C1 segment of cervical spinal cord (tissue), 14 donors: ENCODE data around the gene NCOA5.
"Not testable (repeated sequence)": the region's sequence is repeated elsewhere in the genome, so short reads cannot be mapped to it uniquely, and the experiment has no call there.

Source experiments
- DNase-seq, 14 donors: peaks; one replicate each; lab custom pipeline; 2025; lab: John Stamatoyannopoulos, UW

NCOA5 gene

DNA sequence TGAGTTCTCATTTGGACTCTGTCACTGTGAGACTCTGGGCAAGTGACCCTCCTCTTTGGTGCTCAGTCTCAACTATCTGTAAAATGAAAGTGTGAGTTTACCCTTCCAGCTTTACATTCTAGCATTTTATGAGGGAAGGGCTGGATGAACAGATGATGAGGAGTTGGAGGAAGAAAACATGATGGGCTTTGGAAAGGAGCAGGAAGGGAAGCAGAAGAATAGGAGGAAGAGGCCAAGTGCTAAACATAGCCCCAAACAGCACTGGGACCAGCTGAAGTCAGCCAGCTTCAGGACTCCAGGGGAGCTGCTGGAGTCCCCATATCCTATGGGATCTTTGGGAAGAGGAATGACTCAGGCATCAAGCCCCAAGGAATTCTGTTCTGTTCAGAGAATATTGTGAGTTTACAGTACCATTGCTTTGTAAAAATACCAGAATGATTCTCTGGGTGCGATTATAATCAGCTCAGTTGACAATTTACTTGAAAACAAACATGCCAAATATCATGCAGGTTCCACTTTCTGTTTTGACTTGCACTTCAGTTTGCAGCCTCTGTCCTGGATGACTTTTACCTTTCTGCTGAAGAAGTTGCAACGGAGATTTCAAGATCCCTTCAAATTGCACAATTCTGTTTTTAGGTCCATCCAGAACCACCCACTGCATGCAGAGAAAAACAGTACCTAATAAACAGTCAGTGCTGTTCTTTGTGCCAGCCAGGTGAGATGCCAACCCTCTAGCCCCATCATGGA lies 31.6 kb upstream of the NCOA5 start:
- DNase-seq = no peak

DNA sequence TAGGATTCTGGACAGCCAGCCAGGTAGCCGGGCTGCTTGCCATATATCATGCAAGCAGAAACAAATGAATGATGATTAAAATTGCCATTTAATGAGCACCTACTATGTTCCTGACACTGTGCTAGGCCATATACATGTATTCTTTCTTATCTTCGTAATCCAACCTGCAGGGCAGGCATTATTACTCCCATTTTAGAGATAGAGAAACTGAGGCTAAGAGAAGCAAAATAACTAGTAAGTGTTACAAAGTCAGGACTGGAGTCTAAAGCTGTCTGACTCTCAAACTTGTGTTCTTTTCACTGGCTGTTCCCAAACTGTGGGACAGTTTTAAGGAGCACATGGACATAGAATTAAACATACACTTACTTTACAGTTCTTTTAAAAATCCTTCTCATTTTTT lies 30.4 kb upstream of the NCOA5 start:
- no peak for DNase-seq

DNA sequence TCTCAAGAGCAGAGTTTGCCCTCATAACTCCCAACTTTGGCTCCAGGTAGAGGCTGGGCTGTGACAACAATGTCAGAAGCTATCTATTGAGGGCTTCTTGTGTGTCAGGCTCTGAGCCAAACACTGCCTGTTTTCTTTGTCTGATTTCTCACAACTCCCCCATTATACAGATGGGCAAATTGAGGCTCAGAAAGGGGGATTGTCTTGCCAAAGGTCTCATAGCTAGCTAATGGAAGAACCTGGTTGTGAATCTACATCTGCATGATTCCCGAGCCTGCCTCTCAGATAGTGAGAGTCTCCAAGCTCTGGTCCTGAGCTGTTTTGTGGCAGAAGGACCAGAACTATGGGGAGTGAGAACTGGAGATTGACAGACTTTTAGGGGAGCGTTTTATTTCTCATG lies 29.8 kb upstream of the NCOA5 start:
- DNase-seq = no peak

DNA sequence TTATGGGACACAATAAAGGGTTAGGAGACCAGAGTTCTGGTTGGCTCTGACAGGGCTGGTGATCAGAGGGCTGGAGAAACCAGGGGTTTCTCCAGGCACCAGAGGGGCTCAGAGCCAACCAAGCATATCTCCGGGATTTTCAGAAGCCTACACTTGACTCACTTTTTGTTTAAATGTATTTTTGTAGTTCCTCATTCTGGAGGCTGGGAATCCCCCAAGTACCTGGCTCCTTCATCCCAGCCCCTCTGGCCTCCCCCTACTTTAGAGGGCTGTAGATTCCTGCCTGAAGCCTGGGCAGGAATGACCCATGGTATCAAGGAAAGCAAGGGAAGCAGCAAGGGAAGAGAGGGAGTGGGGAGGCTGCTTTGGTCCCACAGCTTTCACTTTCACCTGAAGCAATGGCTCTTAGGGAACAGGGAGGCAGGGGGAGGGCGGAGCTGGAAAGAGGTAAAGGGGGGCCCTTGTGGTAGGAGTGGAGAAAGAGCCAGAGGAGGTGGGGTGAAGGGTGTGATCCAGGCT lies 29.3 kb upstream of the NCOA5 start:
- DNase-seq = no peak

DNA sequence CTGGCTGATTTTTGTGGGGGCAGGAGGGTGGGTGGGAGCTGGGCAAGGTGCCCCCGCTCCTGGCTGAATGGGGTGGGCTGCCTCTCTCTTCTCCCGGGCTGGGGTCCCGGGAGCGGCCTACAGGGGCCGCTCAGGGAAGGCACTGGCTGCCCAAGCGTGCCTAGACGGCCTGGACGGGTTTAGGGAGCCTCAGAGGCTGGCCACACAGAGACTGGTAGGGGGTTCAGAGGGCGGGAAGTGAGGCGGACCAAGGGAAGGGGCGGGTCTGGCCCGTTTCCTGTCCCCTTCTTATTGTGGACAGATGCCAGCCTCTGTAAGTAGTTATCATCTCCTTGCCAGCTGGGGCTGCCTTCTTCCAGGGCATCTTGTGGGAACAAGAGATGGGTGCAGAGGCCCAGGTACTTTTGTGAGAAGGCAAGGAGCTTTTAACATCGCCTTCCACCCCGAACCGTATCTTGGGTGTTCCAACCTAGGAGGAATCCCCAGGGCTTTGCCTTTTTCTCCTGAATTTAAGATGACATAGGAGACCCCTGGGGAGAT lies 28.8 kb upstream of the NCOA5 start:
- DNase-seq = peak in 4 of 14 donors; percentile 30 to 43 (median 40)

DNA sequence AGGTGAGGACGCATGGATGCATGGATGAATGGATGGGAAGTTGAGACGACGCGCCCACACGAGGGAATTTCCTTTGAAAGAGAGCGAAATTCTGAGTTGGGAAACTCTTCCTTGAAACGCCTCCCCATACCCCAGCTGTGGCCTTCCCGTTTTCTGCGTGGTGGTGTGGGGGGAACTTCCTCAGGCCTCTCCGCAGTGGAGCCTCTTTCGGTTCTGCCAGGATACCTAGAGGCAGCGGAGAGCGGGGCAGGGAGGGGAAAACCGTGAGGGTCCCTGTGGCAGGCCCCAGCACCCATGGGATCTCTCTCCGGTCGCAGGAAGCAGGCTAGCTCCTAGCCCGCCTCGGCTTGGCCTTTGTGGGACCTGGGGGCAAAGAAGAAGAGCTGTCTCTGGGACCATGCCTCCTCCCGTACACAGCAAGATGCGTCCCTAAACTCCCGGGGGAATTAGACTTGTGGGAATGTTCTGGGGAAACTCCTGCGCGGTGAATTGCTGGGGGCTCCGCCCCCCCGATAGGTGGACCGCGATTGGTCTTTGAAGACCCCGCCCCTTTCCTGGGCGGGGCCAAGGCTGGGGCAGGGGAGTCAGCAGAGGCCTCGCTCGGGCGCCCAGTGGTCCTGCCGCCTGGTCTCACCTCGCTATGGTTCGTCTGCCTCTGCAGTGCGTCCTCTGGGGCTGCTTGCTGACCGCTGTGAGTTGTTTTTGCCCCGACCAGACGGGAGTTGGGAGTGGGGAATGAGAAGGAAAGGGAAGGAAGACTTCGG lies 28.1 kb upstream of the NCOA5 start, which contains the start of gene CD40:
CD40 (plus strand) TSS at position 611 of the 764 bp plus-strand sequence; CDS start at position 641, 30 bp downstream.
- peak in 12 of 14 donors; percentile 14 to 74 (median 59) for DNase-seq

DNA sequence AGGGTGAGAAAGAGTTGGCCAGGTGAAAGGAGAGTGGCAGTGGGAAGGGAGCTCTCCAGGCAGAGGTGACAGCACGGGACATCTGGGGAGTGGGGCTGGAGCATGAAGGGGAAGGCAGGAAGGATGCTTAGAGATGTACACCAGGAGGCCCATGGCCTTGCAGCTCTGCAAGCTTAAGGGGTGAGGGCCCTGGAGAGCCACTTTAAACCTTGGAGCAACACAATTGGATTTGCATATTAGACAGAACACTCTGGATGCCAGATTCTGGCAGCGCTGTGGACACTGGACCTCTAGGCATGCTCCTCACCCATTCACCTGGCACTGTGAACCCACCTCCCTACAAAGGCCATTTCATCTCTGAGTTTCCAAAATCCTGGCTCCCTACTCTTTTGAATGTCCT lies 24.7 kb upstream of the NCOA5 start:
- DNase-seq = no peak

DNA sequence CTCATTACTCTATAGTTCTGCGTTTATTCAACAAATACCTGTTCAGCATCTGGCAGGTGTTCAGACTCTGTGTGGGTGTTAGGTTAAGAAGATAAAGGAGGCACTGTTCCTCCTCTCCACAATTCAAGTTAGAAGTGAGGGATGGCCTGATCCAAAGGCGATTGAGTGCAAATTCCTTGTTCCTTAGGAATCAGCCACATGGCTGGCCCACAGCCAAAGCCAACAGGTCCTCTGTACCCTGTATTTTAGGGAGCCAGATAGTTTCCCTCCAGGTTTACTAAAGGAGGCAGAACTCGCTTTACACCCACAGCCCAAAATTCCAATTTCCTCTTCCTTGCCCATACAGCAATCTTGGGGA lies 23.3 kb upstream of the NCOA5 start:
- no peak for DNase-seq

DNA sequence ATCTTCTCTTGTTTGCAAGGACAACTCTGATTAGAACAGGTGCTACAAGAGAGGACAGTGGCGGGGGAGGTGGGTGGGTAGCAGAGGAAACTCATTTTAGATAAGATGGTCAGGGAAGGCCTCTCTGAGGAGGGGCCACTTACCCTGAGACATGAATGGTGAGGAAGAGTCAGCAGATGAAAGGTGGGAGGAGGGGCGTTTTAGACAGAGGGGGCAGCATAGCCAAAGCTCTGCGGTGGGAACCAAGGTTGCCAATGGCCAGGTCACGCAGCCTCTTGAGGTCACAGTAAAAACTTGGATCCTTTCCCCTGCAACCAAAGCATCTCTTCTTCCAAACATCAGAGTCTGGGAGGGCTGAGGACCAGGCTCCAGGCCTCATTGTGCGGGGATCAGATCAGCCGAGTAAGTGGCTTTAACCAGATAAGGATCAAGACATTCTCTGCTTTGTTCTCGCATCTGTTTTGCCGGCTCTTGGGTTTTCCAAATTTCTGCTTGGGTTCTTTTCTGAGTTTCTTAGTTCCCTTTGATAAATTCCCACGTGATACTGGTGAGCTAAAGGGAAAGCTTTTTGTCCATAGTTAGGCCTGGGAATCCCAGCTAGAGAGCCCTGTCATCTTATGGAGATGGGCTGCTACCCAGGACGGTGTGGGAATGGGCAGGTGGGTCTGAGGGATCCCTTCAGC lies 22.8 kb upstream of the NCOA5 start:
- DNase-seq = no peak

DNA sequence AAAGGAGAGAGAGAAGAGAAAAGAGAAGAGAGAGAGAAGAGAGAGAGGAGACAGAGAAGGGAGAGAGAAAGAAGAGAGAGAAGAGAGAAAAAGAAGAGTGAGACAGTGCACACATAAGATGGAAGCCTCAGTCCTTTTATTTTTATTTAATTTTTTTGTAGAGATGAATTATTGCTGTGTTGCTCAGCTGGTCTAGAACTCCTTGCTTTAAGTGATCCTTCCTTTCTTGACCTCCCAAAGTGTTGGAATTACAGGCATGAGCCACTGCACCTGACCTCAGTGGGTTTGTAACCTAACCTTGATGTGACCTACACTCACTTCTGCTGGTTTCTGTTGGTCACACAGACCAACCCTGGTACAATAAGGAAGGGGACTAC lies 22.1 kb upstream of the NCOA5 start:
- no peak for DNase-seq

DNA sequence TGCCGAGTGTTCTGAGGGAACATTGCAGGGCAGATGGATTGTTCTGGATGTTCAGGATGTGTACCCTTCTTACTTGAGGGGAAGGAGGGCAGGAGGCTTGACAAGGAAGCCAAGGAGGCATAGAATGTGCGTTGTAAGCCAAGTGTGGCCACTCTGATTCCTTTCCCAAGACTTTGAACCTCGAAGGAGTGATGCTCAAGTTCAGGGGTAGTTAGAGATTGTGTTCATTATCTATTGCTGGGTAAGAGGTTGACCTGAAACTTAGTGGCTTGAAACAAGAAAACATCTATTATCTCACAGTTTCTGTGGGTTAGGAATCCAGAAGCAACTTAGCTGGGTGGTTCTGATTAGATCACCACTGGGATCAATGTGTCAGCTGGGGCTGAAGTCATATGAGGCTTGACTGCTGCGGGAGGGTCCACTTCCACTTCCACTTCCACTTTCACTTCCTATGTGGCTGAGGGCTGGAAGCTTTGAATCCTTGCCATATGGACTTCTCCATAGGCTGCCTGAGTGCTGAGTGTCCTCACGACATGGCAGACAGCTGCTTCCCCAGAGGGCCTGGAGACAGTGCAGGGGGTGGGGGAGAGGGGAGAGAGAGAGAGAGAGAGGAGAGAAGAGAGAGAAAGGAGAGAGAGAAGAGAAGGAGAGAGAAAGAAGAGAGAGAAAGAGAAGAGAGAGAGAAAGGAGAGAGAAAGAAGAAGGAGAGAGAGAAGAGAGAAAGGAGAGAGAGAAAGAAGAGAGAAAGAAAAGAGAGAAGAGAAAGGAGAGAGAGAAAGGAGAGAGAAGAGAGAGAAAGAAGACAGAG lies 21.5 kb upstream of the NCOA5 start:
- DNase-seq = peak in 7 of 14 donors; percentile 15 to 49 (median 37)

DNA sequence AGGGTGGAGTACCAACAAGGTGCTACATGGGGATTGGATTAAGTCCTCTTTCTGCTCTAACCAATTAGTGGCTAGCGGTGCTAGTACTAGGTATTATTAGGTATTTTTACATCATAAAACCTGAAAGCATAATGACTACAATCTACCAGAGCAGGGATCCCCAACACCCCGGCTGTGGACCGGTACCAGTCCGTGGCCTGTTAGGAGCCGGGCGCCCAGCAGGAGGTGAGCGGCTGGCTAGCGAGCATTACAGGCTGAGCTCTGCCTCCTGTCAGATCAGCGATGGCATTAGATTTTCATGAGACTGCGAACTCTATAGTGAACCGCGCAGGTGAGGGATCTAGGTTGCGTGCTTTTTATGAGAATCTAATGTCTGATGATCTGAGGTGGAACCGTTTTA lies 19.2 kb upstream of the NCOA5 start:
- no peak for DNase-seq

DNA sequence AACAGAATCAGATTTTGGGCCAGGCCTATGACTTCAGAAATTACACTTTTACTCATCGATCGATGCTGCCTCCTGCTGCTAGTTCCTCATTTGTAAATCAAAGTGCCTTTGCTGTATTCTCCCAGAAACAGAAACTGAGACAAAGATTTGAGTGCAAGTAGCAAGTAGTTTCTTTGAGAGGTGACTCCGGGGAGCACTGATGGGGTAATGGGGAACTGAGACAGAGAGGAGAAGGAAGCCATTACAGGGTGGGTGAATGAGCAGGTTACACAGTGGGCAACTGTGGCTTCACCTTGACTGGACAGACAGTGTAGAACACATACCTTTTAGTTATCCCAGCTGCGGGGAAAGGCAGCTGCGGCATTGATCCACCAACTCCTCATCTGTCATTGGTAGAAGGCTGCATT lies 18.7 kb upstream of the NCOA5 start:
- DNase-seq = no peak

DNA sequence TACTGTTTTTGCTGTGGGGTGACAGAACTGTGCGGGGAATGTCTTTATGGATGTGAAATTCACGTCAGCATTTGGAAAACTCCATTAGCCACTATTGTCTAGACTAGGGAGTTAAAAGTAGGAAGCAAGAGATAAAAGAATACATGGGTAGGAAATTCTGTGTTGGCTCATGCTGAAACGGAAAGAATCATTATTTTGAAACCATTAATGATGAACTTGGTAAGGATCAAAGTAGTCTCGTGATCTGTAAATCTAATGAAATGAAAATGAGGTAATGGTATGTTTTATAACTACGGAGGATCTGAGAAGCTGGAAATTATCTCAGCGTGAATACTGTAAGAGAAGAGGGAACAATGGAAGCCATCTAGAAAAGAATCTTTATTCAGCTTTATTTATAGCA lies 17.3 kb upstream of the NCOA5 start:
- DNase-seq = no peak

DNA sequence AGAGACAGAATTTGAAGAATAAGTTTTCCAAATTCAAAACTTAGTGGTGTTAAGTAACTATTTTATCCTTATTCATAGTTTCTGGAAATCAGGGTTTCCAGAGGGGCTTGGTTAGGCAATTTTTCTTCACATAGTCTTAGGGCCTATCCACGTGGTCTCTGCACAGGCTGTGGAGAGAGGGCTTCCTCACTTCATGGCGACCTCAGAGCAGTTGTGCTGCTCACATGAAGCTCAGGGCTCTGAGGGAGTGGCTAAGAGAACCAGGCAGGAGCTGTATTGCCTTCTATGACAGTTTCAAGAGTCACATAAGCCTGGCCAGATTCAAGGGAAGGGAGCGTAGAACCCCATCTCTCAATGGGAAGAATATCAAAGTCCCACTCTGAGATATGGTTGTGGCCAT lies 14.5 kb upstream of the NCOA5 start:
- no peak for DNase-seq

DNA sequence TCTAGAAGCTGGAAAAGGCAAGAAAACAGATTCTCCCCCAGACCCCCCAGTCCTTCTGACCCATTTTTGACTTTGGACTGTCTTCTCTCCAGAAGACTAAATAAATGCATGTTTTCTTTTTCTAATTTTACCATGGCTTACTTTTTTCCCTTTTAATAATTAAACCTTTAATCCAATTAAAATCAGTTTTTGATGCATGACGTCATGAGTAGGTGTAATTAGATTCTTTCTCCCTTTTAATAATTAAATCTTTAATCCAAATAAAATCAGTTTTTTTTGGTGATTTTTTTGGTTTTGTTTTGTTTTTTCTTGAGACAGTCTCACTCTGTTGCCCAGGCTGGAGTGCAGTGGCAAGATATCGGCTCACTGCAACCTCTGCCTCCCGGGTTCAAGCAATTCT lies 13.2 kb upstream of the NCOA5 start:
- no peak for DNase-seq

DNA sequence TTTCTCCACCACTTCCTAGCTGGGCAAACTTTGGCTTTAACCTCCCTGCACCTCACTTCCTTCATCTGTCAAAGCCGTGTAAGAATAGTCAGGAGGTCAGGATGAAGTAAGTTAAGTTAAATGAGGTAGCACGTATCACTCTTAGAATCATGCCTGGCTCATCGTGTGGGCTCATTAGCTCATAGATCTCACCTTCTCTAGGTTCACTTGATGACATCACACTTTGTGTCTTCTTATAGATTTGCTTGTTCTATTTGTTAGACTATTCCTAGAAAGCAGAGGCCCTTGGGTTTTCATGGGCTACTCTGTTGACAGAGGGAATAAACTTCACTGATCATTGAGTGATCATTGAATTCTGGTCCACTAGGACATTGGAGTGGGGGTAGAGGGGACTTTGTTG lies 12.2 kb upstream of the NCOA5 start:
- DNase-seq = no peak

DNA sequence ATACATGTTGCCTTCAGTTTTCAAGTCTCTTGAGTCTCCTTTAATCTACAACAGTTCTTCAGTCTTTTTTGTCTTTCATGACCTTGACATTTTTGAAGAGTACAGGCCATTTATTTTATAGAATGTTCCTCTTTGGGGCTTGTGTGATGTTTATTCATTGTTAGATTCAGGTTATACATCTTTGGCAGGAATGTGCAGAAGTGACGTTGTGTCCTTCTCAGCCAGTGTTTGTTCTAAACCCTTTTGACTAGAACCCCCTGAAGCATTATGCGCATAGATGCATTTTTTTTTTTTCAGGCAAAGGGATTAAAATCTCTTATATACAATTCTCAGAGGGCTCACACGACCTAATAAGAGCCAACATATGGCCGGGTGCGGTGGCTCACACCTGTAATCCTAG lies 11.2 kb upstream of the NCOA5 start:
- no peak for DNase-seq

DNA sequence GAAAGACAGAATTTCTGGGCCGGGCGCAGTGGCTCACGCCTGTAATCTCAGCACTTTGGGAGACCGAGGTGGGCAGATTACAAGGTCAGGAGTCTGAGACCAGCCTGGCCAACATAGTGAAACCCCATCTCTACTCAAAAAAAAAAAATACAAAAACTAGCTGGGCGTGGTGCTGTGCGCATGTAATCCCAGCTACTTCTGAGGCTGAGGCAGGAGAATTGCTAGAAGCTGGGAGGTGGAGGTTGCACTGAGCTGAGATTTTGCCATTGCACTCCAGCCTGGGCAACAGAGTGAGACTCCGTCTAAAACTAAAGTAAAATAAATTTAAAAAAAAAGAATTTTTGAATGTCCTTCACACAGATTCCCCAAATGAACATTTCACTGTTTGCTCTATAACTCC lies 10.7 kb upstream of the NCOA5 start:
- not testable (repeated sequence) for DNase-seq

DNA sequence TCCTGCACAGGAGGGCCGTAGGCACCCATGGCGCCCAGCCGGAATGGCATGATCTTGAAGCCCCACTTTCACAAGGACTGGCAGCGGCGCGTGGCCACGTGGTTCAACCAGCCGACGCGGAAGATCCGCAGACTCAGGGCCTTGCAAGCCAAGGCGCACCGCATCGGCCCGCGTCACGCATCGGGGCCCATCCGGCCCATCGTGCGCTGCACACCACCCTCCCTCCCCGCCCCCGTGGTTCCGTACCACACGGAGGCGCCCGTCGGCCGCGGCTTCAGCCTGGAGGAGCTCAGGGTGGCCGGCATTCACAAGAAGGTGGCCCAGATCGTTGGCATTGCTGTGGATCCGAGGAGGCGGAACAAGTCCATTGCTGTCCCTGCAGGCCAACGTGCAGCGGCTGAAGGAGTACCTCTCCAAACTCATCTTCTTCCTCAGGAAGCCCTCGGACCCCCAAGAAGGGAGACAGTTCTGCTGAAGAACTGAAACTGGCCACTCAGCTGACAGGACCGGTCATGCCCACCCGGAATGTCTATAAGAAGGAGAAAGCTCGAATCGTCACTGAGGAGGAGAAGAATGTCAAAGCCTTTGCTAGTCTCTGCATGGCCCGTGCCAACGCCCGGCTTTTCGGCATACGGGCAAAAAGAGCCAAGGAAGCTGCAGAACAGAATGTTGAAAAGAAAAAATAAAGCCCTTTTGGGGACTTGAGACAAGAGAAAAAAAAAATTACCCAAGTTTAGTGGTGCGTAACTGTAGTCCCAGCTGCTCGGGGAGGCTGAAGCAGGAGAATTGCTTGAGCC lies 9.9 kb upstream of the NCOA5 start:
- DNase-seq = peak in 6 of 14 donors; percentile 9 to 63 (median 17)
